B cell (primary cell): ENCODE results near the gene PSME2. TPM values are rescaled to one million over a fixed set of nuclear protein-coding genes. Genes with fewer than 3 reads are reported as not detected.
A peak's percentile ranks its signal among the peaks of the same experiment; 100 is the strongest.

ENCODE experiments used
- ATAC-seq: fragments of 200-7000 bp; cut with Tn5 transposase; one replicate; pipeline ENCODE4 v1.10.0; 2021; ENCODE audit warnings: low read depth, mild to moderate bottlenecking, moderate number of reproducible peaks, moderate library complexity
- CTCF ChIA-PET: fragments of 350-600 bp; sonication (Branson Sonifier 250); formaldehyde crosslinking; loops from one replicate; lab custom pipeline; 2021; ENCODE audit warnings: antibody characterized with exemption, inconsistent platforms; lab: Charles Lee
- POLR2A ChIA-PET: fragments of 350-600 bp; sonication (Branson Sonifier 250); formaldehyde crosslinking; loops from one replicate; lab custom pipeline; 2021; ENCODE audit warnings: antibody characterized with exemption; lab: Charles Lee
- DNase-seq: peaks from one replicate; pipeline ENCODE4 v3.0.0; 2013
- H2AFZ ChIP-seq: 2 replicates; pipeline ENCODE4 v1.6.1; 2012; ENCODE audit warnings: mild to moderate bottlenecking, low read depth, low read length; ENCODE audit not compliant: insufficient read depth, poor library complexity, severe bottlenecking
- H3K27ac ChIP-seq, 2 donors: 1 replicate in 1 of 2; 2 replicates in 1 of 2; pipeline ENCODE4 v1.5.1; 2012 to 2013; ENCODE audit warnings: low read length in 2 of 2, mild to moderate bottlenecking in 2 of 2, moderate library complexity in 1 of 2
- H3K27me3 ChIP-seq, 4 experiments: fragments of 200-600 bp in 1 of 4; sonication (generic) in 1 of 4; replicated peaks in 1 of 4; 1 replicate in 2 of 4; 2 replicates in 2 of 4; pipeline versions ENCODE4 v1.6.1 to v1.7.0; 2013 to 2016; ENCODE audit warnings: low read length in 3 of 4, mild to moderate bottlenecking in 2 of 4, mixed read lengths in 1 of 4, moderate library complexity in 1 of 4; ENCODE audit not compliant: insufficient read depth in 4 of 4, control insufficient read depth in 3 of 4; ENCODE audit errors: control extremely low read depth in 1 of 4
- H3K36me3 ChIP-seq, 2 experiments: replicated peaks in 1 of 2; 1 replicate in 1 of 2; 2 replicates in 1 of 2; pipeline versions ENCODE4 v1.6.1 to v1.7.1; 2013; ENCODE audit warnings: low read length in 1 of 2; ENCODE audit not compliant: insufficient read depth in 2 of 2, control insufficient read depth in 1 of 2; ENCODE audit errors: control extremely low read depth in 1 of 2, extremely low read depth in 1 of 2
- H3K4me1 ChIP-seq, 2 donors: fragments of 200-600 bp in 1 of 2; sonication (generic) in 1 of 2; 1 replicate in 1 of 2; 2 replicates in 1 of 2; pipeline versions ENCODE4 v1.5.1 to v1.6.1; 2013 to 2017; ENCODE audit warnings: low read length in 2 of 2; ENCODE audit not compliant: control insufficient read depth in 2 of 2, insufficient read depth in 2 of 2
- H3K4me2 ChIP-seq: replicated peaks from 2 replicates; pipeline ENCODE3; 2012; ENCODE audit warnings: mild to moderate bottlenecking, low read depth, low read length; ENCODE audit not compliant: poor library complexity, severe bottlenecking
- H3K4me3 ChIP-seq, 5 experiments: fragments of 200-600 bp in 1 of 5; sonication (generic) in 1 of 5; 1 replicate in 3 of 5; 2 replicates in 2 of 5; pipeline versions ENCODE4 v1.5.1 to v1.7.0; 2011 to 2016; ENCODE audit warnings: low read length in 4 of 5, mild to moderate bottlenecking in 4 of 5, low read depth in 2 of 5, control low read depth in 1 of 5, moderate library complexity in 1 of 5; ENCODE audit not compliant: insufficient read depth in 1 of 5; ENCODE audit errors: control extremely low read depth in 1 of 5, extremely low read depth in 1 of 5
- H3K79me2 ChIP-seq: fragments of 200-600 bp; sonication (generic); one replicate; pipeline ENCODE4 v1.6.0; 2016; ENCODE audit warnings: low read length; ENCODE audit not compliant: control insufficient read depth, insufficient read depth
- H3K9ac ChIP-seq: fragments of 200-600 bp; sonication (generic); 2 replicates; pipeline ENCODE4 v1.6.1; 2017; ENCODE audit warnings: mild to moderate bottlenecking, low read length, moderate library complexity
- H3K9me3 ChIP-seq, 3 donors: one replicate each; pipeline versions ENCODE4 v1.6.1 to v1.7.1; 2013; ENCODE audit warnings: low read length in 2 of 3; ENCODE audit not compliant: control insufficient read depth in 2 of 3, insufficient read depth in 1 of 3; ENCODE audit errors: control extremely low read depth in 1 of 3
- H4K20me1 ChIP-seq: 2 replicates; pipeline ENCODE4 v1.6.0; 2012; ENCODE audit warnings: mild to moderate bottlenecking, low read length; ENCODE audit not compliant: insufficient read depth, control insufficient read depth, poor library complexity, severe bottlenecking
- H3K27ac Mint-ChIP-seq: one replicate; pipeline ENCODE4 v1.8.0; 2021; ENCODE audit warnings: mixed read lengths
- H3K27me3 Mint-ChIP-seq: one replicate; pipeline ENCODE4 v1.8.0; 2021; ENCODE audit warnings: mixed read lengths
- H3K4me1 Mint-ChIP-seq: one replicate; pipeline ENCODE4 v1.8.0; 2021; ENCODE audit warnings: mixed read lengths
- H3K4me3 Mint-ChIP-seq: one replicate; pipeline ENCODE4 v1.8.0; 2021; ENCODE audit warnings: mixed read lengths
- H3K9me3 Mint-ChIP-seq: one replicate; pipeline ENCODE4 v1.8.0; 2022; ENCODE audit warnings: mixed read lengths; ENCODE audit not compliant: insufficient read depth
- EZH2 ChIP-seq: IDR thresholded peaks from 2 replicates; pipeline ENCODE4 v1.6.1; 2012; ENCODE audit warnings: borderline replicate concordance, low read depth, mild to moderate bottlenecking, moderate library complexity, low read length; ENCODE audit not compliant: insufficient read depth, poor library complexity, severe bottlenecking
- WGBS: methylation state at CpG from one replicate; pipeline ENCODE4 v1.1.5; 2013; ENCODE audit warnings: missing lambda C conversion rate; ENCODE audit not compliant: insufficient coverage; 5-methylcytosine and 5-hydroxymethylcytosine counted together
- intact Hi-C: fragments of 100-400 bp; cut with micrococcal nuclease; formaldehyde crosslinking; loops from one replicate; pipeline ENCODE4 v1.10.0; 2022
- polyA plus RNA-seq: library from polyadenylated mRNA; depleted of rRNA; stranded (reverse); fragments of >200 nt; gene quantifications from 2 replicates; pipeline ENCODE4 v1.2.3, GENCODE V29; 2012
- total RNA-seq, 2 donors: library from RNA; stranded (reverse); fragments of 120-200 nt in 1 of 2; gene quantifications; 1 replicate in 1 of 2; 2 replicates in 1 of 2; pipeline versions ENCODE4 v1.2.3 to v1.2.4, GENCODE V29; 2013 to 2022
- TF ChIP-seq, protein P1 (sequence below): fragments of 200-600 bp; IDR thresholded peaks from one replicate; pipeline ENCODE4 v1.8.0; 2022; ENCODE audit warnings: antibody characterized with exemption, mild to moderate bottlenecking

PSME2 gene
- total and polyA plus RNA-seq, 2 donors (not counting 1 experiment from before 2014, with no cell fraction given), result 126 to 141 TPM

DNA sequence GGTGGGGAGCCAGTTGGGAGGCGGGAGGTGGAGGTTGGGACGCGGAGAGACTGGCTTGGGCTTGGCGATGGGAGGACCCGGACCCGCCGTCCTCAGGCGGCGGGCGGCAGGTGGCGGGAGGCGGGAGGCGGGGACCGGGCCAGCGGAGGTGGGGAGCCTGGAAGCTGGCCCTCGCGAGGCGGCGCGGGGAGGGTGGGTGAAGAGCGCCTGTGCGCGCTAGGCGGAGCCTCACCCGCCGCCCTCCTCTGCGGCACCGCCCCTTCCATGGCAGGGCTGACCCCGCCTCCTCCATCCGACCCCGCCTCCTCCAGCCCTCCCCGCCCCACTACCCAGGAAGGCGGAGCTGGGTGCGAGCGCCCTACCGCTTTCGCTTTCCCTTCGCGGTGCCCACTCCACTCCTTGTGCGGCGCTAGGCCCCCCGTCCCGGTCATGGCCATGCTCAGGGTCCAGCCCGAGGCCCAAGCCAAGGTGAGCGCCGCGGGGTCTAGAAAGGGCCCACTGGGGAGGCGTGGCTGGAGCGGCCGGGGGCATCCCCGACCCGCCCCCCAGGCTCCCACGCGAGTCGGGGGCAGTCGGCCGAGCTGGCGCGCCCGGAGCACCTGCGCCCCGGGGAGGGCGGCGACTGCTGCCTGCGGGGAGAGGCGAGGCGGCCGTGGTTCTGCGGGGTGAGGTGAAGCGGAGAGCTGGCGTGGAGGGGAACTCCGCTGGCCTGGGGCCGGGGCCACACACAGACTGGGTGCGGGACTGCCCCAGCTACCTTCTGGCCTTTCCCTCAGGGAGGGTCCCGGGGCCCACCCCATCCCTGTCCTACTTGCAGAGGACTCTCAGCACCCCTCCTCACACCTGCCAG, 10.4 kb downstream of the PSME2 start, which contains the start of gene PSME1:
Gene PSME1 (plus strand): TSS at position 361 of the 850 bp plus-strand sequence. CDS start 69 bp downstream, at position 430.
- Mint-ChIP-seq H3K27ac (peak within 1 kb of the TSS; percentile 94), H3K4me3 (peak within 1 kb of the TSS; percentile 92), H3K4me1 (peaks cover 57% of the 10 kb centered on the region), H3K9me3 (no peaks in the 10 kb centered on the region), H3K27me3 (no peaks in the 10 kb centered on the region)
- H3K79me2 ChIP-seq, result peaks cover 51% of the 10 kb centered on the region
- H3K4me2 ChIP-seq, result peak within 1 kb of the TSS; percentile 90
- H3K4me1 ChIP-seq, result peaks cover 33 to 44% of the 10 kb centered on the region in 2 donors
- peak within 1 kb of the TSS; percentile 96 for H2AFZ ChIP-seq
- ATAC-seq (peak; percentile 97), DNase-seq (peak; percentile 96)
- H3K4me3 ChIP-seq, result peak within 1 kb of the TSS; percentile 54 to 96 (median 78)
- intact Hi-C loops, result loop anchor here (1.0 to 2.0 kb wide), 6 partner anchors 10 to 106 kb away; partner anchors contain the start of genes DCAF11, IRF9, NRL and PCK2
- no peaks in the 10 kb centered on the region for H3K9me3 ChIP-seq
- ChIA-PET CTCF (interaction anchor here (0.7 to 4.6 kb wide), 11 partner anchors 9 to 197 kb away, joined by 3 to 43 read pairs (median 6); partner anchors contain the start of genes DCAF11, IRF9, MDP1 and NRL), POLR2A (interaction anchor here (0.5 to 3.3 kb wide), 19 partner anchors 9 to 295 kb away, joined by 3 to 49 read pairs (median 3); partner anchors contain the start of genes CHMP4A, DCAF11, IPO4 and IRF9)
- TF ChIP-seq EZH2, result no peak
- TF ChIP-seq, protein P1, sequence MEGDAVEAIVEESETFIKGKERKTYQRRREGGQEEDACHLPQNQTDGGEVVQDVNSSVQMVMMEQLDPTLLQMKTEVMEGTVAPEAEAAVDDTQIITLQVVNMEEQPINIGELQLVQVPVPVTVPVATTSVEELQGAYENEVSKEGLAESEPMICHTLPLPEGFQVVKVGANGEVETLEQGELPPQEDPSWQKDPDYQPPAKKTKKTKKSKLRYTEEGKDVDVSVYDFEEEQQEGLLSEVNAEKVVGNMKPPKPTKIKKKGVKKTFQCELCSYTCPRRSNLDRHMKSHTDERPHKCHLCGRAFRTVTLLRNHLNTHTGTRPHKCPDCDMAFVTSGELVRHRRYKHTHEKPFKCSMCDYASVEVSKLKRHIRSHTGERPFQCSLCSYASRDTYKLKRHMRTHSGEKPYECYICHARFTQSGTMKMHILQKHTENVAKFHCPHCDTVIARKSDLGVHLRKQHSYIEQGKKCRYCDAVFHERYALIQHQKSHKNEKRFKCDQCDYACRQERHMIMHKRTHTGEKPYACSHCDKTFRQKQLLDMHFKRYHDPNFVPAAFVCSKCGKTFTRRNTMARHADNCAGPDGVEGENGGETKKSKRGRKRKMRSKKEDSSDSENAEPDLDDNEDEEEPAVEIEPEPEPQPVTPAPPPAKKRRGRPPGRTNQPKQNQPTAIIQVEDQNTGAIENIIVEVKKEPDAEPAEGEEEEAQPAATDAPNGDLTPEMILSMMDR, result no peak
- H4K20me1 ChIP-seq, result peaks cover 16% of the 10 kb centered on the region
- peak within 1 kb of the TSS; percentile 87 to 97 for H3K27ac ChIP-seq
- H3K36me3 ChIP-seq, result peaks cover 0 to 27% of the 10 kb centered on the region in 2 experiments
- H3K9ac ChIP-seq, result peak within 1 kb of the TSS; percentile 97
- WGBS, result under 1% methylated on average over 67 of the region's 75 CpGs
- no peaks in the 10 kb centered on the region for H3K27me3 ChIP-seq
